ENCODE data around the gene COL27A1. TPM values are rescaled to one million over a fixed set of nuclear protein-coding genes. Genes with fewer than 3 reads are reported as not detected.

Gene COL27A1
- total RNA-seq, 1 donor from 2014 or later: 6.4 TPM

GRCh38 chr9:114289571-114290481 lies 134.5 kb downstream of the COL27A1 start:
- no peaks in the 10 kb centered on the region for H3K4me1 ChIP-seq
- TF ChIP-seq CTCF (IDR thresholded peaks at IDR 0.05; ENCODE audit: borderline replicate concordance): no peak
- DNase-seq: peak; percentile 12
- H3K27me3 ChIP-seq (ENCODE audit: low read depth): no peaks in the 10 kb centered on the region
- H3K27ac ChIP-seq (replicated peaks): no peak overlapping the region
- no peak overlapping the region for H3K4me3 ChIP-seq
- peaks cover 8% of the 10 kb centered on the region for H3K9me3 ChIP-seq (replicated peaks)
- H3K36me3 ChIP-seq: peaks cover 24% of the 10 kb centered on the region
- intact Hi-C loops (cut with micrococcal nuclease): loop anchor here (5.0 kb wide), 2 partner anchors 183 to 208 kb away; no protein-coding TSS in a partner anchor

GRCh38 chr9:114290561-114290986 lies 135.2 kb downstream of the COL27A1 start:
- intact Hi-C loops (cut with micrococcal nuclease): loop anchor here (5.0 kb wide), 2 partner anchors 183 to 208 kb away; no protein-coding TSS in a partner anchor
- Histone ChIP-seq H3K36me3 (peaks cover 31% of the 10 kb centered on the region), H3K9me3 (replicated peaks) (peaks cover 15% of the 10 kb centered on the region), H3K27me3 (ENCODE audit: low read depth) (no peaks in the 10 kb centered on the region), H3K4me3 (no peak overlapping the region), H3K4me1 (no peaks in the 10 kb centered on the region), H3K27ac (replicated peaks) (no peak overlapping the region)
- DNase-seq: peak; percentile 8
- TF ChIP-seq CTCF (IDR thresholded peaks at IDR 0.05; ENCODE audit: borderline replicate concordance): no peak

DNA sequence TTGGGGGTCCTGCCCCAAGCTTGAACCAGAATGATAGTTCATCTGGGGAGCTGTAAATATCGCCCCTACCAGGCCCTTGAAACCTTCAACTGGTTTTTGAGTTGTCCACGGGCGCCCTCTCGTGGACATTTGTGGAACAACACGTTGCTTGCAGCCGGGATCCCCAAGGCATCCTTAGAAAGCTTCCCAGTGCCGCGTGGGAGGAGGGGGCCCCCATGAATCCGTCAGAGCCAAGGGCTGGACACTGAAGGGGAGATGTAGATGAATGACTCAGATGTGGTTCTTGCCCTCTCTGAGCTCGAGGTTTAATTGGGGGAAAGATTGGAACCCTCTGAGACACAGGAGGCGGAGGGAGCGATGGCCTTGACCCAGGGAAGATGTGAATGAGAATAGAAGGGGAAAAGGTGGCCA lies 135.7 kb downstream of the COL27A1 start:
- Histone ChIP-seq H3K36me3 (peaks cover 36% of the 10 kb centered on the region), H3K9me3 (replicated peaks) (peaks cover 20% of the 10 kb centered on the region), H3K27ac (replicated peaks) (no peak overlapping the region), H3K4me3 (no peak overlapping the region), H3K4me1 (no peaks in the 10 kb centered on the region), H3K27me3 (ENCODE audit: low read depth) (no peaks in the 10 kb centered on the region)
- intact Hi-C loops (cut with micrococcal nuclease): loop anchor here (5.0 kb wide), 2 partner anchors 184 to 209 kb away; no protein-coding TSS in a partner anchor
- TF ChIP-seq CTCF (IDR thresholded peaks at IDR 0.05; ENCODE audit: borderline replicate concordance): peak; percentile 94
- DNase-seq: peak; percentile 65

DNA sequence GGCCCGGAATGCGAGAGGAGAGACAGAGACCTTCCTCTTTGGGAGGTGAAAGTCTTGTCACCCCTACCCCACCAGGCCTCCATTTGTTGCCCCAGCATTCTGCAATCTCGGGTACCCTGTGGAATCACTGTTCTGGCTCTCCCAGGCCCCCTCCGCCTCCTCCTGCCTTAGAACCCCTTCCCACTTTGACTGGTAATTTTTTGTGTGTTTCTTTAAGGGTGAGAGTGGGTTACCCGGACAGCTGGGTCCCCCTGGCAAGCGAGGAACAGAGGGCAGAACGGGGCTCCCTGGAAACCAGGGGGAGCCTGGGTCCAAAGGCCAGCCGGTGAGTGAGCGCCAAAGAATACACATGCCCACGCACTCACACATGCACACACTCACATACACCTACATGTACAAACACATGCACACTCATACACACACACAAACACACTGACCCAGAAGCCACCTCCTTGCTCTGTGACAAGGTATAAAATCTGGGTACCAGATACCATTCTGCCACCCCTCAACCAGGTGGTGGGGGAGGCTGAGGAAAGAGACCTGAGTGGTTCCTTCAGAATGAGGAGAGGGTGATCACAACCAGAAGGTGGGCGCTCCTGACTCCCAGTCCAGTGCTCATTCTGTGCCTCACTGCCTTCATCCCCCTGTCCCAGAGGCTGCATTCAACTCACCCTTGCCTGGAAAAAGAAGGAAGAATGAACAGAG lies 136.7 kb downstream of the COL27A1 start:
- Histone ChIP-seq H3K4me1 (no peaks in the 10 kb centered on the region), H3K36me3 (peaks cover 46% of the 10 kb centered on the region), H3K9me3 (replicated peaks) (peaks cover 26% of the 10 kb centered on the region), H3K27ac (replicated peaks) (no peak overlapping the region), H3K4me3 (no peak overlapping the region), H3K27me3 (ENCODE audit: low read depth) (no peaks in the 10 kb centered on the region)
- no peak for TF ChIP-seq CTCF (IDR thresholded peaks at IDR 0.05; ENCODE audit: borderline replicate concordance)
- DNase-seq: peak; percentile 5
- intact Hi-C loops (cut with micrococcal nuclease): loop anchor here (5.0 kb wide), 2 partner anchors 185 to 210 kb away; no protein-coding TSS in a partner anchor

GRCh38 chr9:114294664-114295063 lies 139.3 kb downstream of the COL27A1 start:
- TF ChIP-seq CTCF (IDR thresholded peaks at IDR 0.05; ENCODE audit: borderline replicate concordance): no peak
- H3K36me3 ChIP-seq: peaks cover 56% of the 10 kb centered on the region
- H3K4me1 ChIP-seq: no peaks in the 10 kb centered on the region
- intact Hi-C loops (cut with micrococcal nuclease): loop anchor here (5.0 kb wide), 2 partner anchors 187 to 212 kb away; no protein-coding TSS in a partner anchor
- H3K27ac ChIP-seq (replicated peaks): no peak overlapping the region
- no peaks in the 10 kb centered on the region for H3K27me3 ChIP-seq (ENCODE audit: low read depth)
- peaks cover 26% of the 10 kb centered on the region for H3K9me3 ChIP-seq (replicated peaks)
- H3K4me3 ChIP-seq: no peak overlapping the region
- no peak for DNase-seq
